HCT116 (cell line): ENCODE results near the gene CRYBB1. TPM values are rescaled to one million over a fixed set of nuclear protein-coding genes. Genes with fewer than 3 reads are reported as not detected.

ENCODE experiments used
- ATAC-seq: fragments of 200-7000 bp; cut with Tn5 transposase; 2 replicates; pipeline ENCODE4 v1.9.1; 2020; ENCODE audit warnings: mild to moderate bottlenecking, moderate library complexity
- BruUV-seq: library from RNA; stranded (reverse); fragments of 400-500 nt; replicated peaks from 2 replicates; lab custom pipeline; 2021; lab: Mats Ljungman, UMichigan
- CTCF ChIA-PET: fragments of 300-600 bp; sonication (Branson Sonifier 250); formaldehyde crosslinking; loops from one replicate; lab custom pipeline; 2021; ENCODE audit warnings: antibody characterized with exemption; lab: Charles Lee
- POLR2A ChIA-PET: fragments of 300-600, 350-600 bp; sonication (Branson Sonifier 250); formaldehyde crosslinking; loops from one replicate; lab custom pipeline; 2021; ENCODE audit warnings: antibody characterized with exemption; lab: Charles Lee
- RAD21 ChIA-PET, 2 experiments: fragments of 300-600 bp; sonication (Branson Sonifier 250); formaldehyde crosslinking; loops; one replicate each; lab custom pipeline; 2023; ENCODE audit warnings: low total read pairs in 2 of 2; ENCODE audit not compliant: uncharacterized antibody in 2 of 2, unreplicated experiment in 2 of 2, low non-redundant PET in 1 of 2; lab: Charles Lee
- DNase-seq: peaks from one replicate; pipeline ENCODE4 v3.0.0-alpha.2; 2010; ENCODE audit warnings: low read depth, low spot score
- H2AFZ ChIP-seq: fragments of 200-600 bp; shearing (Covaris generic), sonication (generic); 2 replicates; pipeline ENCODE4 v1.6.1; 2017; ENCODE audit warnings: low read depth, mixed run types, mixed read lengths, antibody characterized with exemption, low read length; ENCODE audit not compliant: poor library complexity, severe bottlenecking
- H3K27ac ChIP-seq: 2 replicates; pipeline ENCODE4 v1.5.1; 2012; ENCODE audit warnings: low read depth, low read length
- H3K27me3 ChIP-seq: fragments of 200-600 bp; sonication (generic); 2 replicates; pipeline ENCODE4 v1.6.1; 2016; ENCODE audit warnings: mixed run types, low read length, mixed read lengths; ENCODE audit not compliant: insufficient read depth
- H3K36me3 ChIP-seq, 2 experiments: fragments of 200-500 bp in 1 of 2; fragments of 200-600 bp in 1 of 2; sonication (Bioruptor generic) in 1 of 2; sonication (generic) in 1 of 2; 2 replicates each; pipeline versions ENCODE4 v1.5.1 to v1.6.1; 2014 to 2016; ENCODE audit warnings: low read length in 2 of 2, inconsistent platforms in 1 of 2, mixed read lengths in 1 of 2, mixed run types in 1 of 2; ENCODE audit not compliant: insufficient read depth in 2 of 2, control insufficient read depth in 1 of 2
- H3K4me1 ChIP-seq, 2 experiments: fragments of 200-600 bp in 1 of 2; sonication (generic) in 1 of 2; 2 replicates each; pipeline versions ENCODE4 v1.5.1 to v1.6.1; 2012 to 2017; ENCODE audit warnings: low read length in 2 of 2, inconsistent platforms in 1 of 2, mild to moderate bottlenecking in 1 of 2, mixed read lengths in 1 of 2, mixed run types in 1 of 2, moderate library complexity in 1 of 2; ENCODE audit not compliant: insufficient read depth in 2 of 2, control insufficient read depth in 1 of 2
- H3K4me2 ChIP-seq: fragments of 200-600 bp; sonication (generic); 2 replicates; pipeline ENCODE4 v1.6.1; 2017; ENCODE audit warnings: mixed run types, low read length, mixed read lengths
- H3K4me3 ChIP-seq, 2 experiments: fragments of 200-600 bp in 1 of 2; sonication (generic) in 1 of 2; replicated peaks in 1 of 2; 2 replicates each; pipeline ENCODE4 v1.5.1; 2011 to 2016; ENCODE audit warnings: low read length in 2 of 2, control low read depth in 1 of 2, low read depth in 1 of 2, mild to moderate bottlenecking in 1 of 2, mixed read lengths in 1 of 2, mixed run types in 1 of 2
- H3K79me2 ChIP-seq: fragments of 200-600 bp; sonication (generic); 2 replicates; pipeline ENCODE4 v1.6.1; 2017; ENCODE audit warnings: mild to moderate bottlenecking, mixed run types, low read length, moderate library complexity, mixed read lengths; ENCODE audit not compliant: insufficient read depth
- H3K9ac ChIP-seq: fragments of 200-600 bp; sonication (generic); 2 replicates; pipeline ENCODE4 v1.6.1; 2016; ENCODE audit warnings: low read length, mixed read lengths
- H3K9me2 ChIP-seq: fragments of 200-600 bp; sonication (generic), shearing (Covaris generic); 2 replicates; pipeline ENCODE4 v1.6.1; 2017; ENCODE audit warnings: mixed run types, mild to moderate bottlenecking, moderate library complexity; ENCODE audit not compliant: insufficient read depth
- H3K9me3 ChIP-seq, 2 experiments: fragments of 200-500 bp in 1 of 2; fragments of 200-600 bp in 1 of 2; sonication (Bioruptor generic) in 1 of 2; sonication (generic) in 1 of 2; 2 replicates each; pipeline ENCODE4 v1.6.1; 2014 to 2017; ENCODE audit warnings: low read length in 2 of 2, mixed read lengths in 2 of 2, inconsistent platforms in 1 of 2, low read depth in 1 of 2, mild to moderate bottlenecking in 1 of 2, mixed run types in 1 of 2, moderate library complexity in 1 of 2; ENCODE audit not compliant: control insufficient read depth in 1 of 2, insufficient read depth in 1 of 2
- H4K20me1 ChIP-seq: fragments of 200-600 bp; sonication (generic), shearing (Covaris generic); 2 replicates; pipeline ENCODE4 v1.6.1; 2017; ENCODE audit warnings: mixed run types, mild to moderate bottlenecking, moderate library complexity; ENCODE audit not compliant: insufficient read depth
- CBX3 ChIP-seq: IDR thresholded peaks from 2 replicates; pipeline ENCODE4 v1.6.1; 2012; ENCODE audit warnings: low read depth
- CTCF ChIP-seq, 3 experiments: fragments of 200-600 bp in 1 of 3; sonication (generic) in 1 of 3; IDR thresholded peaks in 2 of 3; conservative IDR thresholded peaks in 1 of 3; 2 replicates each; pipeline ENCODE4 v1.5.1; 2012 to 2017; ENCODE audit warnings: low read depth in 2 of 3, low read length in 2 of 3, antibody characterized with exemption in 1 of 3, borderline replicate concordance in 1 of 3, control low read depth in 1 of 3, mild to moderate bottlenecking in 1 of 3, mixed read lengths in 1 of 3, mixed run types in 1 of 3, moderate library complexity in 1 of 3; ENCODE audit not compliant: insufficient read depth in 1 of 3
- EGR1 ChIP-seq: IDR thresholded peaks from 2 replicates; pipeline ENCODE4 v1.6.1; 2012; ENCODE audit warnings: low read depth
- ELF1 ChIP-seq: IDR thresholded peaks from 2 replicates; pipeline ENCODE4 v1.6.1; 2012; ENCODE audit warnings: low read depth, borderline replicate concordance
- EZH2 ChIP-seq: fragments of 200-600 bp; sonication (generic); IDR thresholded peaks from 2 replicates; pipeline ENCODE4 v1.6.1; 2017; ENCODE audit warnings: antibody characterized with exemption, mixed run types
- JUND ChIP-seq: IDR thresholded peaks from 2 replicates; pipeline ENCODE4 v1.6.1; 2012
- POLR2AphosphoS5 ChIP-seq: IDR thresholded peaks from 2 replicates; pipeline ENCODE4 v1.6.1; 2011; ENCODE audit warnings: mild to moderate bottlenecking, low read depth, low read length, moderate library complexity
- RAD21 ChIP-seq: IDR thresholded peaks from 2 replicates; pipeline ENCODE4 v1.6.1; 2012; ENCODE audit warnings: low read depth, mild to moderate bottlenecking
- REST ChIP-seq: IDR thresholded peaks from 2 replicates; pipeline ENCODE4 v1.6.1; 2012; ENCODE audit warnings: low read depth
- SIN3A ChIP-seq: IDR thresholded peaks from 2 replicates; pipeline ENCODE4 v1.6.1; 2012; ENCODE audit warnings: low read depth
- SP1 ChIP-seq: IDR thresholded peaks from 2 replicates; pipeline ENCODE4 v1.6.1; 2012; ENCODE audit warnings: low read depth
- TCF7L2 ChIP-seq: IDR thresholded peaks from 2 replicates; pipeline ENCODE4 v1.7.0; 2011; ENCODE audit warnings: borderline replicate concordance, inconsistent platforms; ENCODE audit not compliant: insufficient read depth, insufficient read length; ENCODE audit errors: extremely low read depth
- YY1 ChIP-seq: IDR thresholded peaks from 2 replicates; pipeline ENCODE4 v1.6.1; 2011; ENCODE audit warnings: low read length, low read depth, moderate library complexity, mild to moderate bottlenecking; ENCODE audit not compliant: insufficient replicate concordance; ENCODE audit errors: extremely low read depth
- ZBTB33 ChIP-seq: IDR thresholded peaks from 2 replicates; pipeline ENCODE4 v1.6.1; 2011; ENCODE audit warnings: mild to moderate bottlenecking, low read length, moderate library complexity; ENCODE audit not compliant: insufficient replicate concordance; ENCODE audit errors: extremely low read depth
- ZNF274 ChIP-seq: fragments of 200-500 bp; sonication (Bioruptor generic); IDR thresholded peaks from 2 replicates; pipeline ENCODE4 v1.6.1; 2014; ENCODE audit warnings: mild to moderate bottlenecking, low read depth, low read length, inconsistent platforms
- intact Hi-C: fragments of 100-400 bp; cut with micrococcal nuclease; formaldehyde crosslinking; loops from 2 replicates; pipeline ENCODE4 v1.10.0; 2022
- total RNA-seq: library from RNA; stranded (reverse); gene quantifications from one replicate; pipeline ENCODE4 v1.2.1, GENCODE V29; 2021; ENCODE audit not compliant: unreplicated experiment
- TF ChIP-seq, protein P1 (sequence below): IDR thresholded peaks from 2 replicates; pipeline ENCODE4 v1.6.1; 2012

The CRYBB1 gene
- total RNA-seq, 1 experiment from 2014 or later = not detected

DNA sequence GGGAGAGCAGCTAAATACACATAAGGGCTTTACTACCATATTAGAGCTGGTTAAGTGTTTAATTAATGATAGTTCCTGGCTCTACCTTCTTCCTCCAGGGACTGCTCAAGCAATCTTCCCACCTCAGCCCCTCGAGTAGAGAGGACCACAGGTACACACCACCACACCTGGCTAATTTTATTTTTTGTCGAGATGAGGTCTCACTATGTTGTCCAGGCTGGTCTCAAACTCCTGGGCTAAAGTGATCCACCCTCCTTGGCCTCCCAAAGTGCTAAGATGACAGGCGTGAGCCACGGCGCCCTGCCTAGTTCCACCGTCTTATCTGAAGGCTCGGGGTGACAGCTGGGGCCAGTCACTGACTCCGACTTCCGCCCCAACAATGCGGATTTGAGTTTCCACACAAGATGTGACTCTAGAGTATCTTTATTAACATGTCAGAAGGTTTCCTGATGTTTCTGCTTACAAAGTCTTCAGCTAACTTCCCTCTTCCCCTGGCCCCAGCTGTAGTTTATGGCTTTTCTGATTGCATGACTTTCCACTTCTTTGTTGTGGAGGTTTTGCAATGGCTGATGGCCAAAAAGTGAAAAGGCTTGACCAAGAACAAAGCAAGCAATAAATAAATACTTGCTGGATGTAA is 44.7 kb downstream of the CRYBB1 start:
- no peaks in the 10 kb centered on the region for H3K79me2 ChIP-seq
- H3K4me1 ChIP-seq = peaks cover 4 to 5% of the 10 kb centered on the region in 2 experiments; a peak in 3 of 4 replicates
- ChIA-PET POLR2A (no interaction called here), CTCF (no interaction called here), RAD21 (no interaction called here)
- no peak overlapping the region for H3K9ac ChIP-seq
- ATAC-seq (no peak), DNase-seq (no peak)
- no peak overlapping the region for H3K4me3 ChIP-seq
- H3K27ac ChIP-seq = no peak overlapping the region
- no peak overlapping the region for H3K4me2 ChIP-seq
- H4K20me1 ChIP-seq = no peaks in the 10 kb centered on the region
- TF ChIP-seq ZBTB33 (no peak), ZNF274 (no peak), CBX3 (no peak), EGR1 (no peak), SP1 (no peak), YY1 (no peak), POLR2AphosphoS5 (no peak), ELF1 (no peak), CTCF (IDR thresholded peaks at IDR 0.05 in 2 of 3, conservative IDR thresholded peaks at IDR 0.05 in 1 of 3; ENCODE audit: borderline replicate concordance in 1 of 3, insufficient read depth in 1 of 3, low read depth in 2 of 3, low read length in 2 of 3) (no peak), TCF7L2 (no peak), SIN3A (no peak), RAD21 (no peak), REST (no peak), JUND (no peak), EZH2 (no peak)
- TF ChIP-seq, protein P1, sequence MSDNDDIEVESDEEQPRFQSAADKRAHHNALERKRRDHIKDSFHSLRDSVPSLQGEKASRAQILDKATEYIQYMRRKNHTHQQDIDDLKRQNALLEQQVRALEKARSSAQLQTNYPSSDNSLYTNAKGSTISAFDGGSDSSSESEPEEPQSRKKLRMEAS = no peak
- intact Hi-C loops = no loop called here
- no peaks in the 10 kb centered on the region for H3K9me3 ChIP-seq
- BruUV-seq = no TSS peak
- H3K9me2 ChIP-seq = no peaks in the 10 kb centered on the region
- no peak overlapping the region for H2AFZ ChIP-seq
- H3K27me3 ChIP-seq = no peaks in the 10 kb centered on the region
- H3K36me3 ChIP-seq = no peaks in the 10 kb centered on the region
